Stimulated activated CD8-positive, alpha-beta memory T cell treated with anti-CD3 and anti-CD28 coated beads, Interleukin-7, amount 100 ng/mL, for 1 hour (primary cell): ENCODE results near the gene NSDHL.

Source experiments
- DNase-seq, 2 donors: peaks; one replicate each; pipeline ENCODE4 v3.0.0-alpha.2; 2020; ENCODE audit warnings: low read depth in 2 of 2

The NSDHL gene

DNA sequence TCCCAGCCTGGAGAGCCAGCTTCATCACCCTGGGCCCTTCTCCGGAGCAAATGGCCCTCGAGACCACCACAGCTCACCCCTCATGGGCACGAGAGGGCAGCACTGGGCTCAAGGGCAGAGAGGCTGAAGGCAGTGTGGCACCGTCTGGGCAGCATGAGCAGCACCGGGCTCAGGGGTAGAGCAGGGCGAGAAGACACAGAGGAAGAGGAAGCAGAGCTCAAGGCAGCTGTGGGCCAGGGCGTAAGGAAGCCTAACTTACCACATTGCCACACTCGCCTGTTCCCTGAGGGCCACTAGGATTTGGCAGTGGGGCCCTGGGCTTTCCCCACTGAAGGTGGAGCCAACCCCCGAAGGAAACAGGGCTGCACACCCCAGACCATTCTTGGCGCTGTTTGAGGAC is 82.5 kb downstream of the NSDHL start:
- no peak for DNase-seq

DNA sequence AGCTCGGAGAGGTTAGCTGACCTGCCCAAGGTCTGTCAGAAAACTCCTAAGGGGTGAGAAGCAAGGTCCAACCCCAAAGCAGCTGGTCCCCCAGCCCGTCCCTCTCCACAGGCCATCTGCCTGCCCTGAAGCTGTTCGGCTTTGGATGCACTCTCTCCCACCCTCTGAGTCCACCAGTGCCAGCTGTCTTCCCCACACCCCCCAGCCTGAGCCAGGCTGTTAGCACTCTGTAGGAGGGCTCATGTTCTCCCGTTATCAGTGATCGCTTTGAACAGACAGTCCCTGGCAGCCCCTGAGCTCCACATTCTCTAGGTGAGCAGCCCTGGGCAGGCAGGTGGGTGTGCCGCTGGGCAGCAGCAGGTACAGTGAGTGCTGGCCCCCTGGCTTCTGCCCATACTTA is 83.0 kb downstream of the NSDHL start:
- no peak for DNase-seq

DNA sequence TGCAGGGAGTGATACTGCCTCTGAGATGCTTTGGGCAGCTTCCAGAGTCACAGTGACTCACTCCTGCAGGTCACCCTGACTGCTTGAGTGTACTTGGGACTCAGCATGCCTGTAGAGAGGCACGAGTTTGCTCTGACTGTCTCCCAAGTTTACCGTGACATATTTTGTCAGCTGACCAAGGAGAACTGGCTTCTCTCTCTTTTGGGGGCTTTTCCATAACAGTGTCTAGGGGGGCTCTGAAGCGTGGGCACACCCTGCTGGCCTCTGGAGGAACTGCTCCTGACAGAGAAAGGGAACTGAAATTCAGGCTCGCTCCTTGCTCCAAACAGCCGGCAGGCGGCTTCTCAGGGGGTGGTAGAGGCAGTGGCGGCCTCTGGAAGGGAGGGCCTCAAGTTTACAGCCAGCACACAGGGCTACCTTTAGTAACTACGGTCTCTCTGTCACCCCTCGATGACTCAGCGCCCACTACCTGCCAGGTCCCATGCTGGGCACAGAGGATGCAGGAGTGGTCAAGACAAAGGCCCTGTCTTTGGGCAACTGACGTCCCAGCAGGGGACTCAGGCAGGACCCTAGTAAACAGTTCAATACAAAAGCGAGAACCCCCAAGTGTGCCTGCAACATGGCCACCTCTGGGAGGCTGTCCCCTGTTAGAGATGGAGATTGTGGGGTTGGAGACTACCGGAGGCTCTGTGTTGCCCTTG is 84.8 kb downstream of the NSDHL start:
- no peak for DNase-seq

DNA sequence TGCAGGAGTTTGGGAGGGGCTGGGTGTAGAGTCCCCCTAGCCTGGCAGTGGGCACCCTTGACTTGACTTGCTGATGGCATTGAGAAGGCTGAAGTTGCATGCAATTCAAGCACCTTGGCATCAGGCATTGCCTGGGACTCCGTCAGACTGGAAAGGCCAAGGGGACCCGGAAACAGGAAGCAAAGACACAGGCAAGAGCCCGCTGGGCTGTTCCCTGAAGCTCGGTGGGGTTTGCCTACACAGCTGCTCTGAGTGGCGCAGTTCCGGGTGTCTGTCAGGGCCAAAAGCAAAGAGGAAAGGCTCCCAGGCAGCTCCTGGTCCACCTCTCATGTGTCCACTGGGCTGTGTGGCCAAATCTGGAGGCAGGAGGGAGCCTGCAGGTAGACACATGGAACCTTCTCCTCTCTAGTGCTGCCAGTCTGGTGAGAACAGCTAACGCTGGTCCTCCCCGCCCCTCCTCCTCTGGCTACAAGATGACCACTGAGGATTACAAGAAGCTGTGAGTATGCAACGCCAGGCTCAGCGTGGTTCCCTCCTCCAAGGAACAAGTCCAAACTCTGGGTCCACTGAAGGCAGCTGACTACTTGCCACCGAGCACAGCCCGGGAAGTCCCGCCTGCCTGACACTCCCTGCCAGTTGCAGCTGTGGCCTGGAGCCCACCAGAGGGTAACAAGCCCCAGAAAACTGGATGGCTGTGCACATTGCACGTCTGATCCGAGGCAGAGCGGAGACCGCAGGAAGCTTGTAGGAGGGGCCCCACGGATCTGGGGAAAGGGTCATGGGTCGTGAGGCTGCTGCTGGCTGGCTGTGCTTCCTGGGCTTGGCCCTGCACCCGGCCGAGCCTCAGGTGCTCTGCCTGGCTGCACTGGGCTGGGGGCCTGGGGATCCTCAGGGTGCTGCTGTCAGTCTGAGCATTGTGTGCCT is 87.1 kb downstream of the NSDHL start:
- no peak for DNase-seq

DNA sequence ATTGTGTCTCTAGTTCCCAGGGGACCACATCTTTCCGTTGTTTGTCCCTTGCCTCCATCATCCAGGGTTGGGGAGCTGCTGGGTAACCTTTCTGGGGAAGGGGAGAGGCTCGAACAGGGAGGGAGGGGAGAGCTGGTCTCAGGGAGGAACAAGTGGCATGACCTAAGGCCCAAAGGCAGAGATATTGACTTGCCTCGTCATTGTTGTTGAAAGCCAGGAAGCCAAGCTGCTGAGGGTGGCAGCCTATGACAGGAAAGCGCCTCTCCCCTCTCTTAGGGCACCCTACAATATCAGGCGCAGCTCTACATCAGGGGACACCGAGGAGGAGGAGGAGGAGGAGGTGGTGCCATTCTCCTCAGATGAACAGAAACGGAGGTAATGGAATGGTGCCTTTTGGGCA is 87.8 kb downstream of the NSDHL start:
- no peak for DNase-seq
